ENCODE measurements around the gene MAGEA9B. TPM values are rescaled to one million over a fixed set of nuclear protein-coding genes. Genes with fewer than 3 reads are reported as not detected.
"Not testable (repeated sequence)": the region's sequence is repeated elsewhere in the genome, so short reads cannot be mapped to it uniquely, and the experiment has no call there.

MAGEA9B gene, protein sequence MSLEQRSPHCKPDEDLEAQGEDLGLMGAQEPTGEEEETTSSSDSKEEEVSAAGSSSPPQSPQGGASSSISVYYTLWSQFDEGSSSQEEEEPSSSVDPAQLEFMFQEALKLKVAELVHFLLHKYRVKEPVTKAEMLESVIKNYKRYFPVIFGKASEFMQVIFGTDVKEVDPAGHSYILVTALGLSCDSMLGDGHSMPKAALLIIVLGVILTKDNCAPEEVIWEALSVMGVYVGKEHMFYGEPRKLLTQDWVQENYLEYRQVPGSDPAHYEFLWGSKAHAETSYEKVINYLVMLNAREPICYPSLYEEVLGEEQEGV
- not detected for total RNA-seq

DNA sequence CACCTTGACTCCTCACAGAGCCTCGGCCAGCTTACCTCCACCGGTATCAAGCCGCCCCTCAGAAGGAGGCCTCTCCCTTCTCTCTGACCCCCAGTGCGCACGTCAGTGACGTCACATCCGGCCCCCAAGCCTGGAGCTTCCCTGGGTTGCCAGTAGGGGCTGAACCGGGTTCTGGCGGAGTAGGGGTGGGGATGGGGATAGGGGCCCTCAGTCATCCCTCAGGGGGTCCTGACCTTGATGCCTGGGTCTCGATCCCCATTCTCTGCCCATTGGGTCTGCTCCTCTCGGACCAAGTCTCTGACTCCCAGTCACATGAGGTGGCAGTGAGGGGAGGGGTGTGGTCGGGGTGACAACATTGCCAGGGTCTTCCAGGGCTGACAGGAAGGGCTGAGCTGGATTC, at the start of gene MAGEA9B:
Gene MAGEA9B, minus strand, starts transcription at position 101 of the 400 bp plus-strand sequence. CDS start 4,280 bp downstream, outside the sequence.
- not testable (repeated sequence) for H3K27me3 Mint-ChIP-seq, DNase-seq, H3K9me3 Mint-ChIP-seq, H3K4me3 Mint-ChIP-seq, H3K4me1 Mint-ChIP-seq, H3K27ac Mint-ChIP-seq, H3K36me3 Mint-ChIP-seq

DNA sequence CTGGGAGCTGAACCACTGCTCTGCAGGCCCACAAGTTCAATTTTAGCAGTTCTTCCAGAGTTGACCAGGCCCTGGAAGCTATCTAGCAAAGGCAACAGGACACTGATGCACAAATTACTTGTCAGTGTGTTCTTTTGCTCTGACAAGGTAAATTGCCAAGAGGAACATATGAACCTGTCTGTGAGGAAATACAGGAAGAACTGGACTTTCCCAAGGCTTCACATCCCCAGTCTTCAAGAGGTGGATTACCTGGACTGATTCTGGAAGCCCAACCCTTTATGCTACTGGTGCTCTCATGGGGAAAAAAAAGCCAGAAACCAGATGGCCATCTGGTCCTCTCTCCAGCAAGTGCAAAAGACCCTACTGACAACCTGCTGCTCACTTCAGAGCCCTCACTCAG, 46.3 kb upstream of the MAGEA9B start:
- Mint-ChIP-seq H3K9me3 (no peaks in the 10 kb centered on the region), H3K4me1 (peaks cover 26% of the 10 kb centered on the region), H3K4me3 (no peak overlapping the region), H3K27ac (no peak overlapping the region), H3K27me3 (no peaks in the 10 kb centered on the region), H3K36me3 (no peaks in the 10 kb centered on the region)
- no peak for DNase-seq

DNA sequence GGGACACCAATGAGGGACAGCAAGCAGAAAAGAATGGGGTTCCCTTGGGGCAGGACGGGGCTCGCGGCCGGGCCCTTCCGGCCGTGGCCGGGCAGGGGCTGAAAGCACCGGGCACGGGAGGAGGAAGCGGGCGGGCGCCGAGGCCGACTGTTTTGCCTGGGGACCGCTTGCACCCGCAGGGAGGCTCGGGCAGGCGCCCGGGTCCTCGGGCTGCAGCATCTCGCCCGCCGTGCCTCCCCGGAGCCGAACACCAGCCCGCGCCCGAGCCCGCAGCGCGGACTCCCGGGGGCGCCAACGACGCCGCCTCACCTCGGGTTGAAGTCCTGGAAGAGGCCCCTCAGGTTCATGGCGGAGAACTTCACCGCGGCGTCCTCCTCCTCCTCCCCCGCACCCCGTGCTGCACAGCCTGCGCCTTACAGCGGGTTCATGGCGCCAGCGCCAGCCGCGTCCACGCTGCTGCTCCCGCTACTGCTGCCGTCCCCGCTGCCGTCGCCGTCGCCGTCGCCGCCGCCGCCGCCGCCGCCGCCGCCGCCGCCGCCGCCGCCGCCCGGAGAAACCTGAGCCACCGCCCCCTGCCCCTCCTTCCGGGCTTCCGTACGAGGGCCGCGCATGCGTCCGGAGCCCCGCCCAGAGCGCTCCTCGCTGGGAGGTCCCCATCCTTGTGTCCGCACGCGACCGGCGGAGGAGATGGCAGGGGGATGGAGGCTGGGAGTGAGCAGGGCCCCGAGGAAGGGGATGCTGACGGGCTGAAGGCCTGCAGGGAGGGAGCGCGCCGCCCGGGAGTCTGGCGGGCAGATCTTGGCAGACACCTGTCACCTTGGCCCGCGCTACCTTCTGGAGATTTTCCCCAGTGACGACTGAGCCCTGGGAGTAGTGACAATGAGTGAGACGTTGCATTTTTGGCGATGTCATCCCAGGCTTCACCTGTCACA, 44.2 kb upstream of the MAGEA9B start, which contains the start of gene TMEM185A:
Gene TMEM185A, minus strand, starts transcription at position 559 of the 932 bp plus-strand sequence. Its CDS starts 212 bp downstream, at position 347.
- no peaks in the 10 kb centered on the region for H3K9me3 Mint-ChIP-seq
- DNase-seq: peak; percentile 81
- no peaks in the 10 kb centered on the region for H3K27me3 Mint-ChIP-seq
- H3K4me1 Mint-ChIP-seq: peaks cover 32% of the 10 kb centered on the region
- peak within 1 kb of the TSS; percentile 78 for H3K27ac Mint-ChIP-seq
- H3K4me3 Mint-ChIP-seq: peak within 1 kb of the TSS; percentile 89
- no peaks in the 10 kb centered on the region for H3K36me3 Mint-ChIP-seq

DNA sequence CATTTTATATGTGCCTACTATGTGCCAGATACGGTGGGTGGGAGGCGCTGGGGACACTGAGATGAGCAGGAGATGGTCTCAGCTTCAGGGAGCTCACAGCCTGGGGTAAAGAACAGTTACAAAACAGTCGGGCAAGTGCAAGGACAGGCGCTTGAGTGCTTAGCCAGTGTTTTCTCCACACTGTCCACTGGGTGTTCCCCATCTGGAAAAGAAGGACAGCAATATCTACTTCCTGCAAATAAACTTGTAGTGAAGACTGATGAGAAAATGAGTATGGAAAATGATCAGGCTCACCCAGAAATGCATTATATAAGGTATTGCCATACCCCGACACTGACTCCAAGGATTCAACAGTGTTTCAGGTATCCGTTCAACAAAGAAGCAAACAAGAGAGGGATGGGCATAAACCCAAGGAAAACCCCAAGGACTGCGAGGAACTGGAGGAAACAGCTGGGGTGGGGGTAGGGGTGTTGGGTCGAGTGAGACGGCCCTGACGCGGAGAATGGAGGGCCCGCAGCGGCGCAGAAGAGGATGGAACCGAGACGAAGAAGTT, 43.5 kb upstream of the MAGEA9B start:
- Mint-ChIP-seq H3K27me3 (no peaks in the 10 kb centered on the region), H3K4me3 (peak overlapping the region; percentile 89), H3K36me3 (no peaks in the 10 kb centered on the region), H3K4me1 (peaks cover 36% of the 10 kb centered on the region), H3K27ac (peak overlapping the region; percentile 78), H3K9me3 (no peaks in the 10 kb centered on the region)
- no peak for DNase-seq

DNA sequence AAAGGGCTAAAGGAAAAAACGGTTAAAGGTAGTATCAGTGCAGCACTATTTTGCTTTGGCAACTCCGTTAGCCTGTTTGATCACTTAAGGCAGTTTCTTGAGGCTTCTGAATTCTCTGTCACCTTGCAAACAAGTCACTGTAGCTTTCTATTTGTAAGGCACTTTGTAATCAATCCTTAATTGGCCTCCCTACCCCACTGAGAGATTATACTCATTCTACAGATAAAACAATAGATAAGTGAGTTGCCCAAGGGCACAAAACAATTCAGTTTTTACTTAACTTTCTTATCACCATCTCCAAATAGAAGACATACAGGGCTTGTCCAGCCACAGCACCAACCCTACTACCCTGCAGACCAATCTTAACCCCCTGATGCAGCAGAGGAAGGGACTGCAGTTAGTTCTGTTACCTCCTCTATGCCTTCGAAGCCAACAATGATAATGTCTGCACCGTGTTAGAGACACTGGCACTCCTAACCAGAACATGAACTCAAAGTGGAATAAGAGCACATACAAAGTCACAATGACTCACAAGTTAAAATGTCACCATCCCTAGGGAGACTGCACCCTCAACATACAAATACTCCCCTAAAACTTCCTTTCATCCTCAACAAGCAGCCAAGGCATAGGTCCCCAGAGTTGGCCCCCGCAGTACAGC, 42.6 kb upstream of the MAGEA9B start:
- peaks cover 41% of the 10 kb centered on the region for H3K4me1 Mint-ChIP-seq
- DNase-seq: no peak
- no peaks in the 10 kb centered on the region for H3K36me3 Mint-ChIP-seq
- H3K9me3 Mint-ChIP-seq: no peaks in the 10 kb centered on the region
- peak overlapping the region; percentile 89 for H3K4me3 Mint-ChIP-seq
- no peak overlapping the region for H3K27ac Mint-ChIP-seq
- no peaks in the 10 kb centered on the region for H3K27me3 Mint-ChIP-seq

DNA sequence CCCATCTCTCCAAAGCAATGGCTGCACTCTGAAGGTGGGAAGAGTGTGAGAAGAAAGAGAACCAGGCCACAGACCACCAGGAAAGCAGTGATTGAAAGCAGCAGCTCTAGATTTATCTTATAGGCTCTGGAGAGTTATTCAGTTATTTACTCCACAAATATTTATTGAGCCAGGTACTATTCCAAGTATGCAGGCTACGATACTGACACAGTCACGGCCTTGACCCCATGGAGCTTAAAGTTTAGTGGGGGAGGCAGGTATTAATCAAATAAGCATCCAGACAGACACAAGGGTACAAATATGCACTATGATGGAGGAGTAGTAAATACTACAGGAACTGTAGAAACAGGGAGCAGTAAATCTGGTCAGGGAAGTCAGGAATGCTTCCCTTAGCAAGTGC, 41.5 kb upstream of the MAGEA9B start:
- no peak overlapping the region for H3K27ac Mint-ChIP-seq
- peaks cover 43% of the 10 kb centered on the region for H3K4me1 Mint-ChIP-seq
- no peak for DNase-seq
- no peak overlapping the region for H3K4me3 Mint-ChIP-seq
- no peaks in the 10 kb centered on the region for H3K9me3 Mint-ChIP-seq
- no peaks in the 10 kb centered on the region for H3K27me3 Mint-ChIP-seq
- H3K36me3 Mint-ChIP-seq: no peaks in the 10 kb centered on the region

DNA sequence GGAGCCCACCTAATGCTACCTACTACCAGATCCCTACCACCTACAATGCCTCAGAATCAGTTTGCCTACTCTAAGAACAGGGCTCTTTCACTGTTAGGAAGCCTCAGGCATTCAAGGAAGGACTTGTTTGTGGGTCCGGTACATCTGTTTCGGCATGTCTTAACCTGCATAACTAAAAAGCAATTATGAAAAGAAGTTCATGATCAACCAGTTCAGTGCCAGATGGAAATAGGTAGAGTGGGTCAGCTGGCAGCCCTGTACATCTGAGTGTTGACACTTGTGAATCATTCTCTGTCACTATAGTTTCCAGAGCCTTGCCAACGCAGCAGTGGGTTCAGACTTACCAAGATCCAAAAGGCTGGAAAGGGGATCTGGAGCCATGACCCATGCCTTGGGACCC, 41.0 kb upstream of the MAGEA9B start:
- Mint-ChIP-seq H3K4me3 (no peak overlapping the region), H3K4me1 (peaks cover 43% of the 10 kb centered on the region), H3K27ac (no peak overlapping the region)

DNA sequence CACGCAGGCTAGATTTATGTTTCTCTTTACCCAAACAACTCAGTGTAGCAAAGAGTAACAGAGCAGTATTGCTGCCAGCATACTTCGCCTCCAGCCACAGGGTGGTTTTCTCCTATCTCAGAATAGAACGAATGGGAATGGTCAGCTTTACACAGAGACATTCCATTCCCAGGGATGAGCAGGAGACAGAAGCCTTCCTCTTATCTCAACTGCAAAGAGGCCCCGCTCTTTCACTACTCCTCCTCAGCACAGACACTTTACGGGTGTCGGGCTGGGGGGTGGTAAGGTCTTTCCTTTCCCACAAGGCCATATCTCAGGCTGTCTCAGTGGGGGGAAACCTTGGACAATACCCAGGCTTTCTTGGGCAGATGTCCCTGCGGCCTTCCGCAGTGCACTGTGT, 39.6 kb upstream of the MAGEA9B start:
- not testable (repeated sequence) for H3K4me3 Mint-ChIP-seq, DNase-seq, H3K36me3 Mint-ChIP-seq, H3K27me3 Mint-ChIP-seq, H3K9me3 Mint-ChIP-seq, H3K27ac Mint-ChIP-seq
- H3K4me1 Mint-ChIP-seq: peaks cover 37% of the 10 kb centered on the region

More for the DNA sequence above, 41.0 kb upstream of the MAGEA9B start:
- DNase-seq: no peak
- H3K36me3 Mint-ChIP-seq: no peaks in the 10 kb centered on the region
- no peaks in the 10 kb centered on the region for H3K27me3 Mint-ChIP-seq
- H3K9me3 Mint-ChIP-seq: no peaks in the 10 kb centered on the region

DNA sequence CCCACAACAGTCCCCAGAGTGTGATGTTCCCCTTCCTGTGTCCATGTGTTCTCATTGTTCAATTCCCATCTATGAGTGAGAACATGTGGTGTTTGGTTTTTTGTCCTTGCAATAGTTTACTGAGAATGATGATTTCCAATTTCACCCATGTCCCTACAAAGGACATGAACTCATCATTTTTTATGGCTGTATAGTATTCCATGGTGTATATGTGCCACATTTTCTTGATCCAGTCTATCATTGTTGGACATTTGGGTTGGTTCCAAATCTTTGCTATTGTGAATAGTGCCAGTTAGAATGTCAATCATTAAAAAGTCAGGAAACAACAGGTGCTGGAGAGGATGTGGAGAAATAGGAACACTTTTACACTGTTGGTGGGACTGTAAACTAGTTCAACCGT, 32.4 kb upstream of the MAGEA9B start:
- H3K9me3 Mint-ChIP-seq, H3K27ac Mint-ChIP-seq, H3K4me3 Mint-ChIP-seq, H3K27me3 Mint-ChIP-seq, H3K36me3 Mint-ChIP-seq, DNase-seq, H3K4me1 Mint-ChIP-seq: not testable (repeated sequence)

DNA sequence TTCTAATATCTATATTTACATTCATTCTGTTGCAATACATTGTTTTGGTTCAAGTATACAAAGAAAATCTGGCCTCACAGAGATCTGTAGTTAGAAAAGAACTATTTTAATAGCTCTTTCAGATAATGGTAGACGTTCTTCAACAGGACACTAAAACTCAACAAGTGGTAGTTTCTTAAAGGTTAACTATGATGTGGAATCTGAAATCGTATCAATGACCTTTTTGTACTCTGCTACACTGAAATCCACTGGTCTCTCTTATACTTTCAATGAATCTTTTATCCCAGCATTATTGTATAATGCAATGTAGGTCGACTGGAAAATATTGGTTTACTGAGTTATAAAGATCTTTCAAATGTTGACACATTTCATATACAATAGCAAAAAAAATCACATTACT, 31.6 kb upstream of the MAGEA9B start:
- Mint-ChIP-seq H3K4me3 (no peak overlapping the region), H3K4me1 (peaks cover 7% of the 10 kb centered on the region), H3K9me3 (no peaks in the 10 kb centered on the region)

DNA sequence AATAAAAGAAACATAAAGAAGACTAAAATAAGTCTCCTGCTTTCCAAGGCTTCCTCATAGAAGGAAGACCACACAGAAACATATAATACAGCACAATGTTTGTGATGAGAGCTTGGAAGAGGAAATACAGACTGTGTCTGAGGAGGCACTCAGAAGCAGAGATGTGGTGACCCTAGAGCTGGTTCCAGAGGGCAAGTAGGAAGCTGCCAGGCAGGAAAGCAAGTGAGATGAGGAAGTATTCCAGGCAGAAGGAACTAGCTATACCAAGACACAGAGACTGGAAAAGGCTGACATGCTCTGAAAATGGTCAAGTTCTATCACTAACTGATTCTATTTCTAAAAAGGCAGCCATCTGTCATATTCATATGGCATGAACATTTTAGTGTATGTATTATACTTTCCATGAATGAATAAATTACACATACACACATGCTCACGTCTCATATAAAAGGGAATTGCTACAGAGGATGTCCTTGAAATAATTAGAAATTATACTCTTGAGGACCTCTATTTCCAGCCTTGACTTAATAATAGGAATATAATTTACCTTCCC, 24.4 kb upstream of the MAGEA9B start:
- Mint-ChIP-seq H3K9me3 (no peaks in the 10 kb centered on the region), H3K4me1 (peaks cover 7% of the 10 kb centered on the region), H3K4me3 (no peak overlapping the region), H3K36me3 (no peaks in the 10 kb centered on the region), H3K27ac (no peak overlapping the region), H3K27me3 (no peaks in the 10 kb centered on the region)
- no peak for DNase-seq

More for the DNA sequence above, 31.6 kb upstream of the MAGEA9B start:
- H3K36me3 Mint-ChIP-seq: peaks cover 2% of the 10 kb centered on the region
- DNase-seq: no peak
- H3K27ac Mint-ChIP-seq: no peak overlapping the region
- no peaks in the 10 kb centered on the region for H3K27me3 Mint-ChIP-seq

DNA sequence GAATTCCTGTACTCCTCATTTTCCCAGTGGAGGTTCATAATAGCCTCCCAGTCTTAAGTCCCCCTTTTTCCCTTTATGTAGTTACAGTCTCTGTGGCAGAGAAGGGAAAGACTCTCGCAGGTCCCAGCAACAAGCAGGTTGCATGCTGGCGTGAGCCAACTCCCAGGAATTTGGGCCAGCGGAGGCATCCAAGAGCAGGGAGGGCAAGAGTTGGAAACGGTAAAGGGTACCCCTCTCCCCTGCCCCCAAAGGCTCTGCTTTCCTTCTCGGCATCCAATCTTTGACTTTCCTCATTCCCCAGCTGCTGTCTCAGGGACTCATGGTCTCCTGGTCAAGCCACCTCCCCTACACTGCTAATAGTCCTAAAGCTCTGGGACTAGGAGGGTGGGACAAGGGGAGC, 23.3 kb upstream of the MAGEA9B start:
- Mint-ChIP-seq H3K4me3 (no peak overlapping the region), H3K4me1 (peaks cover 7% of the 10 kb centered on the region), H3K36me3 (no peaks in the 10 kb centered on the region), H3K27ac (no peak overlapping the region), H3K9me3 (no peaks in the 10 kb centered on the region), H3K27me3 (no peaks in the 10 kb centered on the region)
- no peak for DNase-seq

DNA sequence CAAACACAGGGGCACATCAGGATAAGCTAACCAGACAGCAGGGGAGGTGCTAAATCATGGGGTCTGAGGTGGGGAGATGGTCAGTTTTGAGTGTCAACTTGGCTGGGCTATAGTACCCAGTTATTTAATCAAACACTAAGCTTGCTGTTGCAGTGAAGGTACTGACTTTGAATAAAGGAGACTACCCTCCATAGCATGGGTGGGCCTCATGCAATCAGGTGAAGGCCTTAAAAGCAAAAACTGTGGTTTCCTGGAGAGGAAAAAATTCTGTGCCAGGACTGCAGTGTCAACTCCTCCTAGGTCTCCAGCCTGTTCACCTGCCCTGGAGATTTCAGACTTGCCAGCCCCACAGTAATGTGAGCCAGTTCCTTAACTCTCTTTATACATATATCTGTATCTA, 20.4 kb upstream of the MAGEA9B start:
- no peak overlapping the region for H3K27ac Mint-ChIP-seq

DNA sequence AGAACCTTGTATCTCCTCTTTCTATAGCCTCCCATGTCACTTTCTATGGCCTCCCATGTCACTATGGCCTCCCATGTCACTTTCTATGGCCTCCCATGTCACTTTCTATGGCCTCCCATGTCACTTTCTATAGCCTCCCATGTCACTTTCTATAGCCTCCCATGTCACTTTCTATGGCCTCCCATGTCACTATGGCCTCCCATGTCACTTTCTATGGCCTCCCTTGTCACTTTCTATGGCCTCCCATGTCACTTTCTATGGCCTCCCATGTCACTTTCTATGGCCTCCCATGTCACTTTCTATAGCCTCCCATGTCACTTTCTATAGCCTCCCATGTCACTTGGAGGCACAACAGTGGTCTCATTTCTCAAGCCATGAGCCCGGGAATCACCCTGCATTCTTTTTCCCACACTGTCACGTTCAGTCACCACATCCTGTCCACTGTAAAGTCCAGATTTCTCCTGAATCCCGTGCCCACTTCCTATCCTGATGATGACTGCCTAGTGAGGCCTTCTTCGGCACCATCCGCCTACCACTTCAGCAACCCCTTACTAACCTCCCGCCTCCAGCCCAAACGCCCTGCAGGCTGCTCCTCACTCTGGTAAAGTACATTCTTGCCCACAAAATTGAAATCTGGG, 18.1 kb upstream of the MAGEA9B start:
- not testable (repeated sequence) for H3K36me3 Mint-ChIP-seq, DNase-seq, H3K27me3 Mint-ChIP-seq, H3K4me1 Mint-ChIP-seq, H3K4me3 Mint-ChIP-seq, H3K9me3 Mint-ChIP-seq, H3K27ac Mint-ChIP-seq

More for the DNA sequence above, 20.4 kb upstream of the MAGEA9B start:
- Mint-ChIP-seq H3K27me3 (no peaks in the 10 kb centered on the region), H3K4me3 (no peak overlapping the region), H3K9me3 (no peaks in the 10 kb centered on the region), H3K4me1 (no peaks in the 10 kb centered on the region), H3K36me3 (no peaks in the 10 kb centered on the region)
- no peak for DNase-seq
